ENCODE measurements around the gene NR2F1-AS1.
A peak's percentile ranks its signal among the peaks of the same experiment; 100 is the strongest.

The NR2F1-AS1 gene

GRCh38 chr5:93611273-93611975 lies 30.4 kb upstream of the NR2F1-AS1 start:
- no peak for TF ChIP-seq CTCF (IDR thresholded peaks at IDR 0.05; ENCODE audit: insufficient read depth, low read length, poor library complexity, severe bottlenecking)
- no peaks in the 10 kb centered on the region for H3K36me3 ChIP-seq (ENCODE audit: control insufficient read depth, insufficient read depth, low read length)
- no peak for DNase-seq (ENCODE audit: extremely low read depth, insufficient read length)
- peaks cover 1% of the 10 kb centered on the region; the same call in 1 of the 2 replicates for H3K27me3 ChIP-seq (replicated peaks; ENCODE audit: control insufficient read depth, insufficient read depth, low read length)
- no peak overlapping the region for H3K4me3 ChIP-seq (replicated peaks; ENCODE audit: low read depth, low read length)

GRCh38 chr5:93610581-93611272 lies 29.7 kb upstream of the NR2F1-AS1 start:
- no peak overlapping the region for H3K4me3 ChIP-seq (replicated peaks; ENCODE audit: low read depth, low read length)
- peaks cover 1% of the 10 kb centered on the region; the same call in 1 of the 2 replicates for H3K27me3 ChIP-seq (replicated peaks; ENCODE audit: control insufficient read depth, insufficient read depth, low read length)
- no peak for DNase-seq (ENCODE audit: extremely low read depth, insufficient read length)
- no peak for TF ChIP-seq CTCF (IDR thresholded peaks at IDR 0.05; ENCODE audit: insufficient read depth, low read length, poor library complexity, severe bottlenecking)
- H3K36me3 ChIP-seq (ENCODE audit: control insufficient read depth, insufficient read depth, low read length) = no peaks in the 10 kb centered on the region

- Histone ChIP-seq H3K36me3 (ENCODE audit: control insufficient read depth, insufficient read depth, low read length) (no peaks in the 10 kb centered on the region), H3K4me3 (replicated peaks; ENCODE audit: low read depth, low read length) (no peak overlapping the region), H3K27me3 (replicated peaks; ENCODE audit: control insufficient read depth, insufficient read depth, low read length) (peaks cover 1% of the 10 kb centered on the region; the same call in 1 of the 2 replicates)
- DNase-seq (ENCODE audit: extremely low read depth, insufficient read length) = no peak
- no peak for TF ChIP-seq CTCF (IDR thresholded peaks at IDR 0.05; ENCODE audit: insufficient read depth, low read length, poor library complexity, severe bottlenecking)
Measured at GRCh38 chr5:93609762-93610161, 28.7 kb upstream of the NR2F1-AS1 start.

GRCh38 chr5:93608855-93609254 lies 27.8 kb upstream of the NR2F1-AS1 start:
- DNase-seq (ENCODE audit: extremely low read depth, insufficient read length) = no peak
- TF ChIP-seq CTCF (IDR thresholded peaks at IDR 0.05; ENCODE audit: insufficient read depth, low read length, poor library complexity, severe bottlenecking) = no peak
- H3K27me3 ChIP-seq (replicated peaks; ENCODE audit: control insufficient read depth, insufficient read depth, low read length) = peaks cover 1% of the 10 kb centered on the region; the same call in 1 of the 2 replicates
- H3K36me3 ChIP-seq (ENCODE audit: control insufficient read depth, insufficient read depth, low read length) = no peaks in the 10 kb centered on the region
- H3K4me3 ChIP-seq (replicated peaks; ENCODE audit: low read depth, low read length) = no peak overlapping the region

- Histone ChIP-seq H3K36me3 (ENCODE audit: control insufficient read depth, insufficient read depth, low read length) (no peaks in the 10 kb centered on the region), H3K4me3 (replicated peaks; ENCODE audit: low read depth, low read length) (peak overlapping the region; percentile 14), H3K27me3 (replicated peaks; ENCODE audit: control insufficient read depth, insufficient read depth, low read length) (peaks cover 1% of the 10 kb centered on the region; the same call in 1 of the 2 replicates)
- no peak for DNase-seq (ENCODE audit: extremely low read depth, insufficient read length)
- TF ChIP-seq CTCF (IDR thresholded peaks at IDR 0.05; ENCODE audit: insufficient read depth, low read length, poor library complexity, severe bottlenecking) = peak; percentile 61
Measured at GRCh38 chr5:93607367-93608258, 26.6 kb upstream of the NR2F1-AS1 start.

Measured in GM06990 (cell line).